ENCODE measurements around the gene PDE6C. TPM values are rescaled to one million over a fixed set of nuclear protein-coding genes. Genes with fewer than 3 reads are reported as not detected.
"Not testable (repeated sequence)": the region's sequence is repeated elsewhere in the genome, so short reads cannot be mapped to it uniquely, and the experiment has no call there.

Gene PDE6C
- total RNA-seq, 1 donor from 2014 or later = not detected

GRCh38 chr10:93630625-93631557 lies 18.6 kb downstream of the PDE6C start:
- DNase-seq (ENCODE audit: low read depth in 2 of 2) = no peak

GRCh38 chr10:93639791-93640190 lies 27.5 kb downstream of the PDE6C start:
- DNase-seq (ENCODE audit: low read depth in 2 of 2) = no peak

GRCh38 chr10:93652857-93653256 lies 40.5 kb downstream of the PDE6C start:
- peak in 1 of 2 donors; percentile 6 for DNase-seq (ENCODE audit: low read depth in 2 of 2)

GRCh38 chr10:93654201-93654600 lies 41.9 kb downstream of the PDE6C start:
- DNase-seq (ENCODE audit: low read depth in 2 of 2) = no peak

- DNase-seq (ENCODE audit: low read depth in 2 of 2) = no peak
Observed at GRCh38 chr10:93656155-93656554, 43.8 kb downstream of the PDE6C start.

- DNase-seq (ENCODE audit: low read depth in 2 of 2) = no peak
Observed at GRCh38 chr10:93657757-93658156, 45.4 kb downstream of the PDE6C start.

GRCh38 chr10:93666030-93666429 lies 53.7 kb downstream of the PDE6C start:
- no peak for DNase-seq (ENCODE audit: low read depth in 2 of 2)

- DNase-seq (ENCODE audit: low read depth in 2 of 2) = no peak
Observed at GRCh38 chr10:93667795-93668194, 55.5 kb downstream of the PDE6C start.

- DNase-seq (ENCODE audit: low read depth in 2 of 2) = no peak
Observed at GRCh38 chr10:93670372-93670771, 58.0 kb downstream of the PDE6C start.

GRCh38 chr10:93671042-93671441 lies 58.7 kb downstream of the PDE6C start:
- no peak for DNase-seq (ENCODE audit: low read depth in 2 of 2)

- no peak for DNase-seq (ENCODE audit: low read depth in 2 of 2)
Observed at GRCh38 chr10:93672022-93672678, 59.8 kb downstream of the PDE6C start.

- no peak for DNase-seq (ENCODE audit: low read depth in 2 of 2)
Observed at GRCh38 chr10:93672890-93673289, 60.6 kb downstream of the PDE6C start.

GRCh38 chr10:93673791-93674190 lies 61.5 kb downstream of the PDE6C start:
- DNase-seq (ENCODE audit: low read depth in 2 of 2) = no peak

- DNase-seq (ENCODE audit: low read depth in 2 of 2) = no peak
Observed at GRCh38 chr10:93678386-93678785, 66.0 kb downstream of the PDE6C start.

GRCh38 chr10:93678805-93679587 lies 66.7 kb downstream of the PDE6C start:
- DNase-seq (ENCODE audit: low read depth in 2 of 2) = no peak

- peak; percentile 54 to 66 for DNase-seq (ENCODE audit: low read depth in 2 of 2)
Observed at GRCh38 chr10:93680412-93681047, 68.2 kb downstream of the PDE6C start.

GRCh38 chr10:93687737-93688136 lies 75.4 kb downstream of the PDE6C start:
- DNase-seq (ENCODE audit: low read depth in 2 of 2) = no peak

- no peak for DNase-seq (ENCODE audit: low read depth in 2 of 2)
Observed at GRCh38 chr10:93695740-93696139, 83.4 kb downstream of the PDE6C start.

GRCh38 chr10:93696582-93696981 lies 84.2 kb downstream of the PDE6C start:
- not testable (repeated sequence) for DNase-seq (ENCODE audit: low read depth in 2 of 2)

GRCh38 chr10:93697207-93697606 lies 84.9 kb downstream of the PDE6C start:
- DNase-seq (ENCODE audit: low read depth in 2 of 2) = no peak

- DNase-seq (ENCODE audit: low read depth in 2 of 2) = peak in 1 of 2 donors; percentile 46
Observed at GRCh38 chr10:93701866-93702209, 89.5 kb downstream of the PDE6C start.

All from lung microvascular endothelial cell (primary cell).